HG02763 (cell line): ENCODE measurements around the gene STKLD1.

Experiments
- ATAC-seq: cut with Tn5 transposase; IDR thresholded peaks from one replicate; pipeline ENCODE4 v1.9.1; 2021; ENCODE audit warnings: mild to moderate bottlenecking, moderate library complexity; ENCODE audit not compliant: unreplicated experiment

Gene STKLD1

GRCh38 chr9:133344979-133345378 lies 31.2 kb upstream of the STKLD1 start:
- ATAC-seq = no peak

GRCh38 chr9:133345596-133345995 lies 30.6 kb upstream of the STKLD1 start:
- no peak for ATAC-seq

GRCh38 chr9:133346021-133346785 lies 30.0 kb upstream of the STKLD1 start:
- no peak for ATAC-seq

GRCh38 chr9:133347515-133347984 lies 28.6 kb upstream of the STKLD1 start:
- ATAC-seq = peak; percentile 20

- peak; percentile 69 for ATAC-seq
These were observed 28.0 kb upstream of the STKLD1 start, which contains the start of the genes MED22 and RPL7A for GRCh38 chr9:133347985-133348717. TSS of gene MED22 (minus strand) at chr9:133348131. CDS start at chr9:133346662, 1,469 bp downstream. TSS of gene RPL7A (plus strand) at chr9:133348218. CDS start at chr9:133348244, 26 bp downstream.

GRCh38 chr9:133348718-133349573 lies 27.2 kb upstream of the STKLD1 start:
- ATAC-seq = no peak

GRCh38 chr9:133349965-133350616 lies 26.1 kb upstream of the STKLD1 start:
- no peak for ATAC-seq

GRCh38 chr9:133351526-133351907 lies 24.6 kb upstream of the STKLD1 start:
- no peak for ATAC-seq

- ATAC-seq = no peak
These were observed 24.1 kb upstream of the STKLD1 start for GRCh38 chr9:133351908-133352634.

GRCh38 chr9:133352635-133353340 lies 23.4 kb upstream of the STKLD1 start:
- ATAC-seq = no peak

GRCh38 chr9:133353548-133353947 lies 22.6 kb upstream of the STKLD1 start:
- ATAC-seq = no peak

- no peak for ATAC-seq
These were observed 21.4 kb upstream of the STKLD1 start for GRCh38 chr9:133354766-133355165.

GRCh38 chr9:133355881-133356357 lies 20.2 kb upstream of the STKLD1 start:
- peak; percentile 29 for ATAC-seq

GRCh38 chr9:133356391-133357091 lies 19.6 kb upstream of the STKLD1 start, which contains the start of the genes SURF1 and SURF2:
TSS of gene SURF1 (minus strand) at chr9:133356487. CDS start at chr9:133356453, 34 bp downstream.
TSS of gene SURF2 (plus strand) at chr9:133356550. CDS start at chr9:133356593, 43 bp downstream.
- ATAC-seq = peak; percentile 57

GRCh38 chr9:133357656-133358055 lies 18.5 kb upstream of the STKLD1 start:
- ATAC-seq = no peak

- ATAC-seq = no peak
These were observed 16.6 kb upstream of the STKLD1 start for GRCh38 chr9:133359399-133360175.
